A549 (cell line): ENCODE results near the gene PLCB4.

Source experiments
- CBX2 ChIP-seq: fragments of 200-600 bp; sonication (generic); IDR thresholded peaks from 2 replicates; pipeline ENCODE4 v1.6.1; 2016; ENCODE audit warnings: low read depth, mild to moderate bottlenecking, borderline replicate concordance
- CBX8 ChIP-seq: fragments of 200-600 bp; sonication (generic); IDR thresholded peaks from 2 replicates; pipeline ENCODE4 v1.6.1; 2016
- CHD2 ChIP-seq: fragments of 150-350 bp; IDR thresholded peaks from 2 replicates; pipeline ENCODE4 v1.6.1; 2014; ENCODE audit warnings: low read length; ENCODE audit not compliant: partially characterized antibody
- JUN ChIP-seq, 2 experiments: fragments of >200 bp; sonication (Bioruptor Twin); formaldehyde crosslinking; IDR thresholded peaks; 2 replicates in 1 of 2; 3 replicates in 1 of 2; pipeline ENCODE4 v1.6.1; 2016 to 2017
- JUNB ChIP-seq: fragments of >200 bp; sonication (Bioruptor Twin); formaldehyde crosslinking; IDR thresholded peaks from 2 replicates; pipeline ENCODE4 v1.6.1; 2016
- NFE2L2 ChIP-seq: fragments of 150-350 bp; conservative IDR thresholded peaks from 2 replicates; pipeline ENCODE4 v1.6.1; 2014; ENCODE audit warnings: low read length
- POLR2A ChIP-seq: IDR thresholded peaks from 2 replicates; pipeline ENCODE4 v1.6.1; 2012; ENCODE audit warnings: mild to moderate bottlenecking, low read length
- TF ChIP-seq, protein P1 (sequence below): fragments of >200 bp; sonication (Bioruptor Twin); formaldehyde crosslinking; IDR thresholded peaks from 3 replicates; pipeline ENCODE4 v1.5.1; 2016

DNA sequence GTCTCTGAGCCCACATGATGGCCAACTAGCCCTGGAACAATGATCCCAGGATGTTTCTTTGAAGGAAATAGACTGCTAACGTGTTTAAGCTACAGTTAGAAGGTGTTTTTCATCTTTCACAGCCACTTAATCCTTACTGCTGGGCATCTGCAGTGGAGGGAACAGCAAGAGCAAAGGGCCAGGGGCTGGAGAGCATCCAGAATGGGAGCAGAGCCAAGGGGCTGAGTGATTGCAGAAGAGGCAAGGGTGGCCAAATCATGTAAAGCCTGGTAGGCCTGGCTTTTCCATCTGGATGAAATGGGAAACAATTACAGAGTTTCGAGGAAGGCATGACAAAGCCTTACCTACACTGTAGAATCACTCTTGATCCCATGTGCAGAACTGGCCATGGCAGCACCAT lies 426.8 kb downstream of the PLCB4 start:
- TF ChIP-seq NFE2L2 (no peak), CHD2 (no peak), POLR2A (no peak), CBX2 (no peak), JUN (IDR thresholded peaks at IDR 0.05) (no peak), CBX8 (no peak), JUNB (no peak)
- TF ChIP-seq, protein P1, sequence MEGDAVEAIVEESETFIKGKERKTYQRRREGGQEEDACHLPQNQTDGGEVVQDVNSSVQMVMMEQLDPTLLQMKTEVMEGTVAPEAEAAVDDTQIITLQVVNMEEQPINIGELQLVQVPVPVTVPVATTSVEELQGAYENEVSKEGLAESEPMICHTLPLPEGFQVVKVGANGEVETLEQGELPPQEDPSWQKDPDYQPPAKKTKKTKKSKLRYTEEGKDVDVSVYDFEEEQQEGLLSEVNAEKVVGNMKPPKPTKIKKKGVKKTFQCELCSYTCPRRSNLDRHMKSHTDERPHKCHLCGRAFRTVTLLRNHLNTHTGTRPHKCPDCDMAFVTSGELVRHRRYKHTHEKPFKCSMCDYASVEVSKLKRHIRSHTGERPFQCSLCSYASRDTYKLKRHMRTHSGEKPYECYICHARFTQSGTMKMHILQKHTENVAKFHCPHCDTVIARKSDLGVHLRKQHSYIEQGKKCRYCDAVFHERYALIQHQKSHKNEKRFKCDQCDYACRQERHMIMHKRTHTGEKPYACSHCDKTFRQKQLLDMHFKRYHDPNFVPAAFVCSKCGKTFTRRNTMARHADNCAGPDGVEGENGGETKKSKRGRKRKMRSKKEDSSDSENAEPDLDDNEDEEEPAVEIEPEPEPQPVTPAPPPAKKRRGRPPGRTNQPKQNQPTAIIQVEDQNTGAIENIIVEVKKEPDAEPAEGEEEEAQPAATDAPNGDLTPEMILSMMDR: no peak
